Astrocyte of the cerebellum (primary cell): ENCODE data around the gene NDST1.
A peak's percentile ranks its signal among the peaks of the same experiment; 100 is the strongest.

Experiments
- DNase-seq: peaks from one replicate; pipeline ENCODE4 v3.0.0-alpha.2; 2011; ENCODE audit warnings: low read depth
- H3K4me3 ChIP-seq: 2 replicates; pipeline ENCODE4 v1.5.1; 2011; ENCODE audit warnings: mild to moderate bottlenecking, low read depth, low read length, moderate library complexity
- in situ Hi-C: cut with HindIII; loops from 2 replicates; pipeline ENCODE4 v1.10.0; 2017; ENCODE audit warnings: low sequenced_read_pairs
- TF ChIP-seq, protein P1 (sequence below): IDR thresholded peaks from 2 replicates; pipeline ENCODE4 v1.5.1; 2012; ENCODE audit warnings: low read length, low read depth, moderate library complexity, mild to moderate bottlenecking; ENCODE audit errors: missing control alignments

NDST1 gene

DNA sequence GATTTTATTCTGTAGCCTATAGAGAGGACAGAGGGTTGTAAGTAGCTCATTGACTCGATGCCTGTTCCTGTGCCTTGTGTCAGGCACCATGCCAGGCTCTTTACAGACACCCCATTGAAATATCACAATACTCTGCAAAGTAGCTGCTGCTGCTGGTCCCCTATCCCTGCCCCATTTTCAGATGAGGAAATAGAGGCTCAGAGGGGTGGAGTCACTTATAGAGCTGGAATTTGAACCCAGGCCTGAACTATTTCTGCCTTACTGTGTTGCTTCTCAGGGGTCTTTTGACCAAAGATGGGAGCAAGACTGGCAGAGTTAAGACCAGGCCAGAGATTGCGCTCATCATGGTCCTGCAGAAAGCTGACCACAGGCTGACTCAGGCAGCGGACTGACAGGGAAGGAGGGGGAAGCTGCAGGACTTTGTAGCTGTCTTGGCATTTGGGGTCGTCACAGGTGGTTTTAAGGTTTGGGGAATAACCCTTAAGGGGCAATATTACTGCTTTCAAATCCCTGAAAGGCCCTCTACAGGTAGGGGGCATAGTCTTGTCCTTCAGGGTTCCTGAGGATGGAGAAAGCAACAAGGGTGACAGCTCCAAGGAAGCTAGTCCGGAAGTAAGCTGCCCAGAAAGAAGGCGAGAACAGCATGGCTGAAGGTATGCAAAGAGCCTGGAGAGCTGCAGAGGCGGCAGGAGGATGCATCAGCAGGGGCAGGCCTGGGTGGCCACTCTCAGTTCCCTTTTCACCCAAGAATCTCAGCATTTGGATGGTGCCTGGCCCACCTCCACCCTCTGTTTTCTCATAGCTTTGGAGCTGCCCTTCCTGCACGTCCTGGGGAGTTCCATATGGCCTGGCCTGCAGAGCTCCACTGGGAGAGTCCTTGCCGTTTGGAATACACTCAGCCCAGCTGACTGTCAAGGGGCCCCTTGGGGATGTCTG, 18.3 kb upstream of the NDST1 start:
- DNase-seq = no peak
- TF ChIP-seq, protein P1, sequence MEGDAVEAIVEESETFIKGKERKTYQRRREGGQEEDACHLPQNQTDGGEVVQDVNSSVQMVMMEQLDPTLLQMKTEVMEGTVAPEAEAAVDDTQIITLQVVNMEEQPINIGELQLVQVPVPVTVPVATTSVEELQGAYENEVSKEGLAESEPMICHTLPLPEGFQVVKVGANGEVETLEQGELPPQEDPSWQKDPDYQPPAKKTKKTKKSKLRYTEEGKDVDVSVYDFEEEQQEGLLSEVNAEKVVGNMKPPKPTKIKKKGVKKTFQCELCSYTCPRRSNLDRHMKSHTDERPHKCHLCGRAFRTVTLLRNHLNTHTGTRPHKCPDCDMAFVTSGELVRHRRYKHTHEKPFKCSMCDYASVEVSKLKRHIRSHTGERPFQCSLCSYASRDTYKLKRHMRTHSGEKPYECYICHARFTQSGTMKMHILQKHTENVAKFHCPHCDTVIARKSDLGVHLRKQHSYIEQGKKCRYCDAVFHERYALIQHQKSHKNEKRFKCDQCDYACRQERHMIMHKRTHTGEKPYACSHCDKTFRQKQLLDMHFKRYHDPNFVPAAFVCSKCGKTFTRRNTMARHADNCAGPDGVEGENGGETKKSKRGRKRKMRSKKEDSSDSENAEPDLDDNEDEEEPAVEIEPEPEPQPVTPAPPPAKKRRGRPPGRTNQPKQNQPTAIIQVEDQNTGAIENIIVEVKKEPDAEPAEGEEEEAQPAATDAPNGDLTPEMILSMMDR = peak; percentile 3
- in situ Hi-C loops = no loop called here
- peak overlapping the region; percentile 11 for H3K4me3 ChIP-seq

DNA sequence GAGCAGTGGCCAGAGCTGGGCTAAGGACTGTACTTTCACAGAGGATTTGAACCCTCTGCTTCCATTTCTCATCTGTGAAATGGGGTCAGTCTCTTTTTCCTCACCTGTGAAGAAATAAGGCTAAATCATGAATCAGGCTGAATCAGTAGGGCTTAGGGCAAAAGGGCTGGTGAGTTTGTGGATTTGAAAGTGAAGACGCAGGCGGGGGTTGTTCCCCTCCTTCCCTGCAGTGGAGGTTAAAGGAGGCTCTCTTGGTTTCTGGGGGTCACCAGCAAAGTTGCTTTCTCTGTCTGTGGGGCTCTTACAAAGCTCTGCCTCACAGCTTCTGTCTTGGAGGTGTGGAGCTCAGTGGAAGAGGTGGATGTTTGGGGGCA, 17.6 kb upstream of the NDST1 start:
- in situ Hi-C loops = no loop called here
- TF ChIP-seq, protein P1 = no peak
- no peak overlapping the region for H3K4me3 ChIP-seq

DNA sequence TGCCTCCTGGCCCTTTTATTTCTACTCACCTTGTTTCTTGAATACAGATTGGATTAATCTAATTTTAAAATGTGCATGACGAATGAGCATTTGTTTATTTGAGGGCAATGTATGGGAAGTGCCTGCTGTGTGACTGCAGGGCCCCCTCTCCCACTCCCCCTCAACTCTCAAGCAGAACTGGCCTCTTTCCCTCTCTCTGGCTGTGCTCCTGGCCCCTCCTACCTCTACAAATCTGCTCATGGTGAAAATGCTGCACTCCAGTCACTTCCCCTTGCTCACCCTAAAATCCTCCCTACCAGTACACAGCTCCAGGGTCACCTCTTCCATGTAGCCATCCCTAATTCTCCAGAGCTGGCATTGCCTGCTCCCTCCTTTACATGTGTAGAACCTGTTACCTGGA, 17.2 kb upstream of the NDST1 start:
- no peak for DNase-seq
- in situ Hi-C loops = no loop called here
- TF ChIP-seq, protein P1 = no peak
- no peak overlapping the region for H3K4me3 ChIP-seq

More for the DNA sequence above, 17.6 kb upstream of the NDST1 start:
- no peak for DNase-seq

DNA sequence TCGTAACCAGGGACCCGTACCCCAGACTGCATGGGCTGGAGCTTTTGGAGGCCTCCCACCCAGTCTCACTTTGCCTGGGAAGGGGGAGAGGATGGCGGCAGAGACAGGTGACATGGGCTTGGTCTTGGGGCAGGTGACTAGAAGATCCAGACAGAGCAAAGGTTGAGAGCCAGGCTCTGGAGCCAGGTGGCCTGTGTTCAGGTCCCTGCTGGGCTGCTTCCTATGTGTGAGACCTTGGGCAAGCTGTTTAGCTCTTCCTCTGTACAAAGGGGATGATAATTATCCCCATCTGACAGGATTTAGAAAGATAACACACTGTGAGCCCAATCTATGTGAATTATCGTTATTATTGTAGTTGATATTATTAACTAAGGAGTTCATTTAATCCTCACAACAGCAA, 16.1 kb upstream of the NDST1 start:
- TF ChIP-seq, protein P1 = no peak
- no peak for DNase-seq
- in situ Hi-C loops = no loop called here
- H3K4me3 ChIP-seq = no peak overlapping the region

DNA sequence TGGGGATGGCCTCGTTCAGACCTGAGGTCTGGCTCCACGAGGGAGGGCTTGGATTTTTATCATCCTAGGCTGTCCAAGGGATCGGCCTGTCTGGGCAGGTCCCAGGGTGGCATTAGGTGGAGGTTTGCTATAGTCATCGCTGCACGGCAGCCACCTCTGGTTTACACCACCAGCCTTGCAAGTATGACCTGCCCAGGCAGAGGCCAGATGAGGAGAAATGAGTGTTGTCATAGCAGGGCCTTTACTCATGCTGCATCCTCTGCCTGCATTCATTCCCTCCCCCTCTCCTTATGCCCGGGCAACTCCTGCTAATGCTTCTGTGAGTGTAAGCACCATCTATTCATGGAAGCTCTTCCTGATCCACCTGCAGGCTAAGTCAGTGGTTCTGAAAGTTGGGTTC, 15.3 kb upstream of the NDST1 start:
- TF ChIP-seq, protein P1 = no peak
- no peak for DNase-seq
- in situ Hi-C loops = no loop called here
- H3K4me3 ChIP-seq = no peak overlapping the region

DNA sequence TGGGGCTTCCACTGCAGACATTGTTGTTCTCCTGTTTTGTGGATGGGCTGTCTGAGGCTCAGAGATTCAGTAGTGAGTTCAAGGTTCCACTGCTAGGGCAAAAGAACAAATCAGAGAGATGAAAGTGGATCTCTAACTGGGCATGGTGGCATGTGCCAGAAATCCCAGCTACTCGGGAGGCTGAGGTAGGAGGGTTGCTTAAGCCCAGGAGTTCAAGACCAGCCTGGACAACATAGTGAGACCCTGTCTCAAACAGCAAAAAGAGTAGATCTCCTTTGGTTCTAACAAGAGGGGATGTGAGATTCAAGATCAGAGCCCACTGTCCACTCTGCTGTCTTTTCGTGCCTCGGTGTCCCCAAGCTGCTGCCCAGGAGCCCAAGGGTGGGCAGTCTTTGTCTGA, 11.8 kb upstream of the NDST1 start:
- in situ Hi-C loops = no loop called here
- DNase-seq = no peak
- no peak overlapping the region for H3K4me3 ChIP-seq
- TF ChIP-seq, protein P1 = no peak
